ENCODE measurements around the gene ARHGEF37.

ARHGEF37 gene

DNA sequence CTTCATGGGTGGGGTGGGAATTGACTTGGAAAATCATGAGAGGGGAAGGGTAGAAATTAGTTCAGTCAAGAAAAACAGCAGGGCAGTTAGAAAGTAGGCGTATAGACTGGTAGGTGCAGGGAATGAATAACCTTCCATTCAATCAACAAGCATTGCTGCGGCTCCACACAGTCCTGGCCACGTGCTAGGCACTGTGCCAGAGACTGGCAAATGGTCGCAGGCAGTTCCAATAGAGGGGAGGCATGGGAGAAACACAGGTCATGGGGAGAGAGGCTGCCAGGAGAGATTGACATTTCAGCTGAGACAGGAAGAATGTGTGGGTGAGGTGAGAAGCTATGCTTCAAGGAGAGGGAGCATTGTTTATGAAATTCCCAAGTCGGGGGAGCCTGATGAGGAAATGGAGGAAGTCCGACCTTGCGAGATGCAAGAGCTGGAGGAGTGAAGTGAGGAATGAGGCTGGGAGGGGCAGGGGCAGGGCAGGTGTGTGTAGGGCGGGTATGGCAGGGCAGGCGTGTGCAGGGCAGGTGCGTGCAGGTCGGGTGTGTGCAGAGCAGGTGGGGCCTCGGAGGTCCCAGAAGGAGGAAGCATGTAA lies 94.4 kb downstream of the ARHGEF37 start:
- DNase-seq (ENCODE audit: low read depth) = no peak

DNA sequence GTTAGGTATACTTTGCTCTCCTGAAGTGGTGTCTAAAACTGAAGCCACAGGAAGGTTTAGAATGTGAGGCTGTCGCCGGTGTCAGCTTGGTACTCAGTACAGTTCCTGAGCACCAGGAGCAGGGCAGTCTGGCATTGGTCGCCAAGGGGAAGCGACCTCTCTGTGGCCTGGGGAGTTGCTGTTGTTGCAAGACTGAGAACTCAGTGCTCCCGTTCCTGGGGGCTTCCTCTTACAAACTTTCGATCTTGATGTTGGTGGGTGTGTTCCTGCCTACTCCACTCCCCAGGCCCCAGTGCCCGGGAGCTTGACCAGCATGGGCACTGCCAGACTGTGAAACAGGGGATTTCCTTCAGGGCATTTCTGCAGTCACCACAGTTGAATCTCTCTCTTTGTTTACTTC lies 96.4 kb downstream of the ARHGEF37 start:
- no peak for DNase-seq (ENCODE audit: low read depth)

- DNase-seq (ENCODE audit: low read depth) = no peak
These were observed 98.8 kb downstream of the ARHGEF37 start for GRCh38 chr5:149679876-149680809.

DNA sequence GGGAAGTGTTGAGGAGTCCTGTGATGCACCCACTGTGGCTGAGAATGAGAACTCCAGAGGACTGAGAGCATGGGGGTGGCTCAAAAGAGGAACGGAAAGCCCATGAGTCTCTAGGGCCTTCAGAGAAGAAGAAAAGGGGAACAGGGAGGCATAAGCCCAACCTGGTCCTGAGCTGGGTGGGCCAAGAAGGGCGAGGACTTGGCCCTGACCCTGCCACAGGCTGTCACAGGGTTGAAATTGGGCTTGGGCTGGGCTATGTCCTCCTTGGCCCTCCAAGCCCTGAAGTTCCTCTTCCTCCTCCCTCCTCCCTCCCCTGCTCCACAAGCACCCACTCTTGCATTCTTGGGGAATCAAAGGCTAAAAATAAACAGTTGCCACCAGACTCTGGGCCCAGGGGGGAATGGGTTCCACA lies 99.5 kb downstream of the ARHGEF37 start:
- no peak for DNase-seq (ENCODE audit: low read depth)

DNA sequence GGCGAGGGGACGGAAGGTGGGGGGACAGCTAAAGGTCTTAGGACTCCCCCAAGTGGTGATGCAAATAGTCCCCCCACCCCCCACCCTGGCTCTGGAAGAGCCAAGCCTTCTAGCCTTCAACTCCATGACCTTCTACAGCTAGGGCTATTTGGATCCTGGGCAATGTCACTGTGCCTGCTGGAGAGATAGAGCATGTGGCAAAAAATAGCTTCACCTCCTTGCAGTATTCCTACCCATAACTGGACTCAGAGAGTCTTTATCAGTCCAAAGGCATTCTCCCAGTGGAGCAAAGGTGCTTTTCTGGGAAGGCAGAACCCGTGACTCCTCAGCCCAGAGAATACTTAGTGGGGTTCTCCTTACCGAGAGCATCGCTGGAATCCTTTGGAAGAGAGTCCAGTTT lies 100.0 kb downstream of the ARHGEF37 start:
- DNase-seq (ENCODE audit: low read depth) = no peak

- DNase-seq (ENCODE audit: low read depth) = no peak
These were observed 100.6 kb downstream of the ARHGEF37 start for GRCh38 chr5:149681922-149682321.

DNA sequence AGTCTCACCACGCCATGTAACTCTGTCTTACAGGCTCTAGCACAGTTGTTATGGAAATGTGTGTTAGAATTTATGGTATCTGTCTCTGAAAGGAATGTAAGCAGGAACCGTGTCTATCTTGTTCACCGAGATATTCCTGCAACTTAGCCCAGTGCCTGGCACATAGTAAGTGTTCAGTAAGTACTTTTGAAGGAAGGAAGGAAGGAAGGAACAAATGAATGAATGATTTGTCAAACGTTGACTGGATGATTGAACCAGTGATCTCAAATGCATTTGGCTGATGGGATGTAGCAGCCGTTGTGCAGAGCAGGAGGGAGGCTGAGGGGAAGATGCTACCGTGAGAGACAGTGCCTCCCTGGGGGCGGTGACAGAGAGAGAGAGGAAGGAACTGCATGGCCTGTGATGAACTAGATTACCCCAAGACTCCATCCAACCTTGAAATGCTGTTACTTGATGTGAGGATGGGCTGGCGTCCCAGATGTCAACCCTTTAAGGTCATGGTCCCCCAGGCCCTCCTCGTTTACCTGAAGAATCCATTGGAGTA lies 101.3 kb downstream of the ARHGEF37 start:
- DNase-seq (ENCODE audit: low read depth) = no peak

DNA sequence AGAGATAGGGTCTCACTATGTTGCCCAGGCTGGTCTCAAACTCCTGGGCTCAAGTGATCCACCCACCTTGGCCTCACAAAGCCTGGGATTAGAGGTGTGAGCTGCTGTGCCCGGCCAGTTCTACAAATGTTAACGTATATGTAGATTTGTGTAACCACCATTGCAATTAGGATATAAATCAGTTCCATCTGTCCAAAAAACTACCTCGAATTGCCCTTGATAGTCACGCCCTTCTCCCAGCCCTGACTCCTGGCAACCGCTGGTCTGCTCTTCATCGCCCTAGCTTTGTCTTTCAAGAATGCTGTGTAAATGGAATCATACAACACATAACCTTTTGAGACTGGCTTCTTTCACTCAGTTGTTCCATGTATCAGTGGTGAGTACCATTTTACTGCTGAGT lies 102.7 kb downstream of the ARHGEF37 start:
- DNase-seq (ENCODE audit: low read depth) = no peak

DNA sequence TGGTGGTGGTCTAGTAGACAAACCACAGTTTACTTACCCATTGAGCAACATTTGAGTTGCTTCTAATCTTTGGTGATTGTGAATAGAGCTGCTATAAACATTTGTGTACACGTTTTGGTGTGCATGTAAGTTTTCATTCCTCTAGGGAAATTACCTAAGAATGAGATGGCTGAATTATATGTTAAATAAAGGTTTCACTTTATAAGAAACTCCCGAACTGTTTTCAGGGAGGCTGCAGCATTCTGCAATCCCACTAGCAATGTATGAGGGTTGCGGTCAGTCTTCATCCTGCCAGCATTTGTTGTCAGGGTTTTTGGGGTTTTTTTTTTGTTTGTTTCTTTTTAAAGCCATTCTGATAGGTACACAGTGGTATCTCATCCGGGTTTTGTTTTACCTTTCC lies 103.1 kb downstream of the ARHGEF37 start:
- DNase-seq (ENCODE audit: low read depth) = no peak

All from ELR (cell line).